NB4 (cell line): ENCODE results near the gene IFT80.

Source experiments
- CTCF ChIP-seq: IDR thresholded peaks from one replicate; pipeline ENCODE4 v1.5.1; 2012; ENCODE audit warnings: low read depth, low read length
- POLR2A ChIP-seq: IDR thresholded peaks from 2 replicates; pipeline ENCODE4 v1.6.1; 2011; ENCODE audit warnings: mild to moderate bottlenecking; ENCODE audit not compliant: insufficient read length; ENCODE audit errors: extremely low read depth

- no peak for TF ChIP-seq CTCF
- TF ChIP-seq POLR2A: no peak
Observed at GRCh38 chr3:160210341-160210740, 188.7 kb downstream of the IFT80 start.
